Aorta (tissue), 5 donors: ENCODE measurements around the gene PAAF1. TPM values are rescaled to one million over a fixed set of nuclear protein-coding genes. Genes with fewer than 3 reads are reported as not detected.

Source experiments
- ATAC-seq: fragments of 200-7000 bp; cut with Tn5 transposase; one replicate; pipeline ENCODE4 v1.9.1; 2022; ENCODE audit warnings: moderate library complexity; ENCODE audit not compliant: low FRiP score
- DNase-seq, 2 donors: peaks; one replicate each; pipeline ENCODE4 v3.0.0-alpha.2; 2020
- H3K27ac ChIP-seq, 2 donors: one replicate each; pipeline ENCODE4 v1.5.1; 2013; ENCODE audit warnings: low read length in 2 of 2, mild to moderate bottlenecking in 2 of 2, moderate library complexity in 2 of 2, control low read depth in 1 of 2, inconsistent platforms in 1 of 2, low read depth in 1 of 2
- H3K27me3 ChIP-seq, 2 donors: one replicate each; pipeline ENCODE4 v1.6.1; 2013; ENCODE audit warnings: control low read depth in 1 of 2, low read length in 1 of 2, mild to moderate bottlenecking in 1 of 2, moderate library complexity in 1 of 2; ENCODE audit not compliant: insufficient read depth in 2 of 2, control insufficient read depth in 1 of 2
- H3K36me3 ChIP-seq, 2 donors: one replicate each; pipeline ENCODE4 v1.6.1; 2013; ENCODE audit warnings: control low read depth in 1 of 2, low read length in 1 of 2, mild to moderate bottlenecking in 1 of 2; ENCODE audit not compliant: insufficient read depth in 2 of 2, control insufficient read depth in 1 of 2
- H3K4me1 ChIP-seq, 2 donors: one replicate each; pipeline ENCODE4 v1.6.1; 2013; ENCODE audit warnings: low read length in 2 of 2, control low read depth in 1 of 2, mild to moderate bottlenecking in 1 of 2, moderate library complexity in 1 of 2; ENCODE audit not compliant: insufficient read depth in 2 of 2, control insufficient read depth in 1 of 2
- H3K4me3 ChIP-seq, 2 donors: one replicate each; pipeline ENCODE4 v1.5.1; 2013; ENCODE audit warnings: low read length in 2 of 2, control low read depth in 1 of 2, mild to moderate bottlenecking in 1 of 2
- H3K9me3 ChIP-seq: one replicate; pipeline ENCODE4 v1.6.1; 2013; ENCODE audit warnings: mild to moderate bottlenecking, low read length; ENCODE audit not compliant: control insufficient read depth
- WGBS, 2 donors: extraction: QIAGEN DNeasy Blood & Tissue Kit; methylation state at CpG; one replicate each; pipeline ENCODE4 v1.1.7; 2013; 5-methylcytosine and 5-hydroxymethylcytosine counted together
- intact Hi-C, 2 donors: fragments of 100-400 bp; cut with DNase I; formaldehyde crosslinking; loops; one replicate each; pipeline versions ENCODE4 v1.14.2 to v1.15.0; 2022
- polyA plus RNA-seq, 2 donors: library from polyadenylated mRNA; stranded (reverse); fragments of 200-250 nt; gene quantifications; one replicate each; pipeline ENCODE4 v1.2.3, GENCODE V29; 2013
- total RNA-seq, 2 donors: library from RNA; stranded (reverse); fragmentation: NEBNext Ultra II Directional; extraction: Animal tissue kit (Norgen Biotek cat#: 25700); gene quantifications; one replicate each; pipeline ENCODE4 v1.2.1, GENCODE V29; 2021
- donor health status: healthy with polysubstance abuse.
- donor health status: Bipolar disorder and iron deficiency.
- donor health status: DM: no; HTN: no; CAD: no.
- donor health status: DM: no; HTN: no; CAD: no.
- donor health status: DM: yes; HTN: yes; CAD: no.

Gene PAAF1
- total and polyA plus RNA-seq, 4 donors: 13.9 to 23.9 (median 16.8) TPM

DNA sequence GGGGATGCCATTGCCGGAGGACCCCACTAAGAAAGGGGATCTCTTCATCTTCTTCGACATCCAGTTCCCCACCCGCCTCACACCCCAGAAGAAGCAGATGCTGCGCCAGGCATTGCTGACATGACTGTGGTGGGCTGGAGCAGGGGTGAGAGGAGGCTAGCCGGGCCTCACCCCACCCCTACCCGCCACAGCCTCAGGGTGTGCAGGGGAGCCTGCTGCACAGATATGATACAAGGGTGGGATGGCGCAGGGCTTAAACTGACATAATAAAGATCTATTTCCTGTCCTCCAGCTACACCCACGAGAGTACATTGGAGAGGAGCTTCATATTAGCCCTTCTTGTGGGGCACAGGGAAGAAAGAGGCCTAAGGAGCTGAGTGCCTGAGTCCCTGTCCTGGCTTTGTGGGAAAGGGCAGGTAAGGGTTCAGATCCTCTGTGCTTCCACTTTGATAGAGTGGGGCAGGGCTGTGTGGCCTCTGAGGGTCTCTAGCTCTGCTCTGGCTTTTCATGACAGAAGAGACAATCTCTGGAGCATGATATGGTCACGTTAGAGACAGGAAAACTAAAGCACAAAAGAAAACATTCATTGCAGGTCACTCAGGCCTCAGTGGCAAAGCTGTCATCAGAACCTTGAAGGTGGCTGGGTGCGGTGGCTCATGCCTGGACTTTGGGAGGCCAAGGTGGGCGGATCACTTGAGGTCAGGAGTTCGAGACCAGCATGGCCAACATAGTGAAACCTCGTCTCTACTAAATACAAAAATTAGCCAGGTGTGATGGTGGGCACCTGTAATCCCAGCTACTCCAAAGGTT, 93.4 kb downstream of the PAAF1 start:
- Histone ChIP-seq H3K27ac (no peak overlapping the region), H3K4me1 (no peaks in the 10 kb centered on the region), H3K9me3 (no peaks in the 10 kb centered on the region), H3K36me3 (no peaks in the 10 kb centered on the region), H3K27me3 (no peaks in the 10 kb centered on the region), H3K4me3 (no peak overlapping the region)
- DNase-seq (peak in 1 of 2 donors; percentile 64), ATAC-seq (no peak)
- intact Hi-C loops: loop anchor here in 1 of 2 donors (10.0 kb wide), 1 partner anchor 55 kb away; no protein-coding TSS in a partner anchor
- 83 to 88% methylated on average over 13 of the region's 13 CpGs for WGBS, 2 donors

DNA sequence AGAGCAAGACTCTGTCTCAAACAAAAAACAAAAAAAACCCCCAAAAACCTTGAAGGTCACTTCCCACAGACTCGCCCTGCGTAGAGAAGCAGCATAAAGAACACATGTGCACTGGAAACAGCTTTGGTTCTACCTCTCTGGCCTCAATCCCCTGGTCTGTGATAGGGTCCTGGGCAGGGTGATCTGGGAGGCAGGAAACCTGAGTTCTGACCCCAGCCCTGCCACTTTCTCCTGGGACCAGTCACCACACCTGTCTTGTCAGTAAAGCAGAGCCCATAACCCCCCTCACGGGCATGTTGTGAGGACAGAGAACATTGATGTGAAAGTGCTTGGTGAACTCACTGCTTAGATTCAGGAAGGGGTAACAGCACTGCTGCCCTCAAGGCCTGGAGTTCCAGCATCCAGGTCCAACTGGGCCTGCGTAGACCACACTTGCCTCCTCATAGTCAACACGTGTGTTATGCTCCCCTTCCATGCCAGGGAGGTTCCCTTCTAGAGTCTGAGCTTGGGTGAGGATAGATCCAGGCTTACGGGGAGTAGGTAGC, 94.4 kb downstream of the PAAF1 start:
- no peaks in the 10 kb centered on the region for H3K27me3 ChIP-seq
- no peaks in the 10 kb centered on the region for H3K36me3 ChIP-seq
- ATAC-seq (no peak), DNase-seq (peak; percentile 25 to 26)
- no peaks in the 10 kb centered on the region for H3K9me3 ChIP-seq
- no peak overlapping the region for H3K27ac ChIP-seq
- H3K4me1 ChIP-seq: no peaks in the 10 kb centered on the region
- H3K4me3 ChIP-seq: no peak overlapping the region
- intact Hi-C loops: no loop called here
- WGBS, 2 donors: 84 to 93% methylated on average over 6 of the region's 6 CpGs

DNA sequence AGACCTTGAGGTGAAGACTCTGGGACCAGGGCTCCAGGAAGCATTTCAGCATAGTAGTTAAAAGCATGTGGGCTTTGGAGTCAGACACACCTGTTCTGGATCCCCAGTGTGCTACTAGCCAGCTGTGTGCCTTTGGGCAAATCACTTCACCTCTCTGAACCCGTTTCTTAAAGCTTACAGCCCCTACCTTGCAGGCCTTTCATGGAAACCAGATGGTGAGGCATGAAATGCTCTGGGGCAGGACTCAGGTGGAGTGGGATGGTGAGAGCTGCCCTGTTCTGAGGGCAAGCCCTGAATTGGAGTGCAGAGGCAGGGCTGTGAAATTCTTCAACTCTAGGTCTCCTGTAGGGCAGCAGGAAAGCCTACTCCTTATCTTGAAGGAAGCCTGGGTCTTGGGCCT, 95.4 kb downstream of the PAAF1 start:
- Histone ChIP-seq H3K4me1 (no peaks in the 10 kb centered on the region), H3K4me3 (no peak overlapping the region), H3K27me3 (no peaks in the 10 kb centered on the region), H3K36me3 (no peaks in the 10 kb centered on the region), H3K27ac (no peak overlapping the region), H3K9me3 (no peaks in the 10 kb centered on the region)
- intact Hi-C loops: no loop called here
- DNase-seq (peak; percentile 12 to 23), ATAC-seq (no peak)
- WGBS, 2 donors: 82 to 88% methylated on average over 1 of the region's 1 CpG

DNA sequence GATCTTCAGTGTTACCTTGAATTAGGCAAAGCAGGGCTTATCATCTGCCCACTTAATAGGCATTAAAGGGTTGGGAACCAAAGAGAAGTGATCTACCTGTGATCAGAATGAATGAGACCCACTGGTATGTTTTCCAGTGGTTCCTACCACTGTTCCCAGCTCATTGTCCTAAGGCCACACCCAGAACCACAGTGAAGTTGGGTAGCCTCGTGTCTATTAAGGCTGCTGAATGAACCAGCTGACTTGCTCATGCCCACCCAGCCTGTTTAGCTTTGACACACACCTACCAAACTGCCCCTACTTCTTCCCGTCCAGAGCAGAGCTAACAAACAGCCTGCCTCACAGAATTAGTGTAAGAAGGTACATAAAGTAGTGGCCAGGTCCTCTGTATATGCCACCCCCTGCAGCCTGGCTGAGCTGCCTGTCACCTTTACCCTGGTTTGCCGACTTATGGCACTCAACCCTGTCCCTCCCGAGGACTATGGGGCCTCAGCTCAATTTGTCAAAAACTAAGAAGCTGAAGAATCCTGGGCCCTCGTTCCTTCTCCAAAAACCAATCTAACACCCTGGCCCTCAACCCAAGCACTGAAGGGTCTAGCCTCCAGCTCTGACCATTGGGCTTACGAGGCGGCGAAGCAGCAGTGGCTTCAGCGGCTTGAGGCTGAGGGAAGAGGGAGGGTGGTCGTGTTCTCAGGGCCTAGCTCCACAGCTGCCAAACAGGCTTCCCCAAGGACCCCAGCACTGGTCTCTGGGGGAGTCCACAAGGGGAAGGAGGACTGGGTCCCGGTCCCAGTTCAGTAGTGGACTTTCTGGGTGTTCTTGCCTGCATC, 96.0 kb downstream of the PAAF1 start:
- 83 to 85% methylated on average over 11 of the region's 11 CpGs for WGBS, 2 donors
- intact Hi-C loops: no loop called here
- H3K4me1 ChIP-seq: no peaks in the 10 kb centered on the region
- no peak for ATAC-seq
- DNase-seq: peak; percentile 28 to 50
- no peak overlapping the region for H3K27ac ChIP-seq
- no peak overlapping the region for H3K4me3 ChIP-seq
- no peaks in the 10 kb centered on the region for H3K9me3 ChIP-seq
- H3K36me3 ChIP-seq: peaks cover 0 to 3% of the 10 kb centered on the region in 2 donors
- H3K27me3 ChIP-seq: no peaks in the 10 kb centered on the region

DNA sequence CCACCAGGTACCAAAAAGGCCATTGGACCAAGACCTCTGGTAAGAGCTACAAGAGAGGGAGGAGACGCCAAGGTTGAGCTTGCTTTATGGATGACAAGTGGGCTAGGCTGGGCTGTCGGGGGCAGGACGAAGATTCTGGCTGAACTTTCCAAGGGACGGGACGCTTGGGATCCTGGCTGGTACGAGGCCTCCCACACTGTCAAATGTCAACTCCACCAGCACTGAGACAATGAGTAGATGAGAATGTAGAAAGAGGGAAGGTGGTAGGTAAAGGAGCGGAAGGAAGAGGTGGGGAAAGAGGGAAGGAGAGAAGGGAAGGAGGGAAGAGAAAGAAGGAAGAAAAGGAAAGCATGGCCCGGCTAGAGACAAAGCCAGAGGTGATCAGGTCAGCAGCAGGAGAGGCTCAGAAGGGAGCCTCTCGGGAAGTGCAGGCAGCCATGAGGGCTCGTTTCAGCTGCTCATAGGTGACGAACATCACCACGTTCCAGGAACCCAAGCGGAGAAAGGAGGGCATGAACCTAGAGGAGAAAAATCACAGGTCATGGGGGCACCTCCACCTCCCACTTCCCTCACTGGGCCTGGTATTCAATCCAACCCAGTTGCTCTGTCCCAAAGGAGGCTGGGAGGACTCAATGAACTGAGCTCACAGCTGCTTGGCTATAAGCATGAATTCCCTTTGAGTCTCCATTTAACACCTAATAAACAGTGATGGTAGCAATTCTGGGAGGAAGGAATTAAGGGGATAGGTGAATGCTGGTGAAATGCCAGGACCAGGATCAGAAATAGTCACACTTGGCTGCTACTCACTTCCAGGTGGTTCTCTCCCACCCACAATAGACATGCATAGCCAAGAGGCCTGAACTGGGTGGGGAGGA, 98.0 kb downstream of the PAAF1 start:
- H3K36me3 ChIP-seq: peaks cover 0 to 5% of the 10 kb centered on the region in 2 donors
- H3K4me3 ChIP-seq: no peak overlapping the region
- intact Hi-C loops: no loop called here
- peak; percentile 38 to 65 for DNase-seq
- no peaks in the 10 kb centered on the region for H3K27me3 ChIP-seq
- no peaks in the 10 kb centered on the region for H3K4me1 ChIP-seq
- no peaks in the 10 kb centered on the region for H3K9me3 ChIP-seq
- ATAC-seq: no peak
- no peak overlapping the region for H3K27ac ChIP-seq
- 91% methylated on average over 13 of the region's 13 CpGs for WGBS, 2 donors

DNA sequence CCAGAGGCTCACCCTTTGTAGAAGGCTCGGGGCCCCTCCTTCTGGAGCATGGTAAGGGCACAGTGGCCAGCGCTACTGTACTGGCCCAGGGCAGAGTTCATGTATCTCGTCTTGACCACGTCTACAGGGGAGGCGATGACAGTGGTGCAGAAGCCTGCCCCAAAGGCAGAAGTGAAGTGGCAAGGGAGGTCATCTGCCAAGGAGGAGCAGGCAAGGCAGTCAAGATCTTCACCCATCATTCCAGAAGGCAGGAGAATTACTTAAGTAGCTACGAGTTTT, 98.6 kb downstream of the PAAF1 start:
- Histone ChIP-seq H3K4me1 (no peaks in the 10 kb centered on the region), H3K27me3 (no peaks in the 10 kb centered on the region), H3K4me3 (no peak overlapping the region), H3K36me3 (peaks cover 0 to 5% of the 10 kb centered on the region in 2 donors), H3K9me3 (no peaks in the 10 kb centered on the region), H3K27ac (no peak overlapping the region)
- 91 to 94% methylated on average over 6 of the region's 6 CpGs for WGBS, 2 donors
- ATAC-seq (no peak), DNase-seq (peak; percentile 35 to 49)
- intact Hi-C loops: no loop called here

DNA sequence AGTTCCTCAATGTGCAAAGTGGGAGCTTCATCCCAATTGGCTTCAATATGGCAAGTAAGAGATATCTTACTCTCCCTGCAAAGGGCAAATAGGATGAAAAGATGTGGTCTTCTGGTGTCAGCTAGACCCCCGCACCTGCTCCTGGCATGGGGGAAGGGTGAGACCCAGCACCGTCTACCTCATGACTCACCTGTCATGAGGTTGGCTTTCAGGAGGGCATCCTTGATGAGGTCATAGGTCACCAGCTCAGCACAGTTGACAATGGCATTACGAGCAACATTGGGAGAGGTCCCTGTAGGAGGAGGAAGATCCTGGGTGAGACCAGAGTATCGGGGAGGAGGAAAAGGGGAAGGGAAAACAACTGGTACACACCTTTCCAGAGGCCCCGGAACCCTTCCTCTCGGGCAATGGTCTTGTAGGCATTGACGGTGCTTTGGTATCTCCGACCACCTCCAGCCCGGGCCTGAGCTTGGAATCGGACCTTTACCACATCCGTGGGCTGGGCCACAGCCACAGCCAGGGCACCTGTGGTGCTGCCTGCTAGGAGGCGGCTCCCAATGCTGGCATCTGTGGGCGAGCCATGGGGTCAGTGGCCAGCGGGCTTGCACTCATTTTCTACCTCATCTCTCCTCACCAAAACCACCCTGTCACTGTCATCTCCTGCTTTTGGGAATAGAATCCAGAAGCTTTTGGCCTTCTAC, 99.8 kb downstream of the PAAF1 start:
- intact Hi-C loops: no loop called here
- peaks cover 0 to 5% of the 10 kb centered on the region in 2 donors for H3K36me3 ChIP-seq
- 95 to 96% methylated on average over 13 to 14 of the region's 14 CpGs for WGBS, 2 donors
- no peak overlapping the region for H3K27ac ChIP-seq
- H3K9me3 ChIP-seq: no peaks in the 10 kb centered on the region
- no peak for ATAC-seq
- H3K4me1 ChIP-seq: no peaks in the 10 kb centered on the region
- H3K4me3 ChIP-seq: no peak overlapping the region
- DNase-seq: peak; percentile 35 to 55
- no peaks in the 10 kb centered on the region for H3K27me3 ChIP-seq
